Fibroblast of skin of scalp (primary cell): ENCODE measurements around the gene NXT1. TPM values are rescaled to one million over a fixed set of nuclear protein-coding genes. Genes with fewer than 3 reads are reported as not detected.
A peak's percentile ranks its signal among the peaks of the same experiment; 100 is the strongest.
"Not testable (repeated sequence)": the region's sequence is repeated elsewhere in the genome, so short reads cannot be mapped to it uniquely, and the experiment has no call there.

ENCODE experiments used
- DNase-seq: peaks from one replicate; pipeline ENCODE4 v3.0.0-alpha.2; 2013
- polyA plus RNA-seq, 2 experiments: library from polyadenylated mRNA; unstranded; fragments of 120-200 nt; gene quantifications; one replicate each; pipeline ENCODE4 v1.2.1, GENCODE V29; 2013; ENCODE audit not compliant: insufficient read length in 2 of 2

The NXT1 gene
- 17.9 TPM for polyA plus RNA-seq (2013, experiment 1 of 2; ENCODE audit: insufficient read length)
- 18.2 TPM for polyA plus RNA-seq (2013, experiment 2 of 2; ENCODE audit: insufficient read length)

GRCh38 chr20:23350196-23350903, at the start of gene NXT1:
Gene NXT1, plus strand, starts transcription at chr20:23350791. Its CDS starts 3,251 bp downstream, at chr20:23354042.
- DNase-seq, result peak; percentile 99

- no peak for DNase-seq
Observed at GRCh38 chr20:23301436-23302050, 49.0 kb upstream of the NXT1 start.

GRCh38 chr20:23302386-23302785, 48.2 kb upstream of the NXT1 start:
- DNase-seq, result no peak

GRCh38 chr20:23302801-23303200, 47.8 kb upstream of the NXT1 start:
- DNase-seq, result no peak

- DNase-seq, result no peak
Observed at GRCh38 chr20:23303325-23304102, 47.1 kb upstream of the NXT1 start.

GRCh38 chr20:23304616-23305015, 46.0 kb upstream of the NXT1 start:
- DNase-seq, result no peak

GRCh38 chr20:23305098-23305497, 45.5 kb upstream of the NXT1 start:
- peak; percentile 69 for DNase-seq

GRCh38 chr20:23307393-23307792, 43.2 kb upstream of the NXT1 start:
- not testable (repeated sequence) for DNase-seq

GRCh38 chr20:23308024-23308423, 42.6 kb upstream of the NXT1 start:
- no peak for DNase-seq

GRCh38 chr20:23308908-23309307, 41.7 kb upstream of the NXT1 start:
- no peak for DNase-seq

- DNase-seq, result no peak
Observed at GRCh38 chr20:23309781-23310180, 40.8 kb upstream of the NXT1 start.

GRCh38 chr20:23311947-23312506, 38.6 kb upstream of the NXT1 start:
- DNase-seq, result no peak

- DNase-seq, result no peak
Observed at GRCh38 chr20:23313271-23313670, 37.3 kb upstream of the NXT1 start.

- DNase-seq, result no peak
Observed at GRCh38 chr20:23314699-23315098, 35.9 kb upstream of the NXT1 start.

- DNase-seq, result no peak
Observed at GRCh38 chr20:23315099-23315498, 35.5 kb upstream of the NXT1 start.

- no peak for DNase-seq
Observed at GRCh38 chr20:23316626-23317025, 34.0 kb upstream of the NXT1 start.

GRCh38 chr20:23317081-23317480, 33.5 kb upstream of the NXT1 start:
- DNase-seq, result no peak

GRCh38 chr20:23318347-23318746, 32.2 kb upstream of the NXT1 start:
- no peak for DNase-seq

GRCh38 chr20:23320317-23320716, 30.3 kb upstream of the NXT1 start:
- DNase-seq, result peak; percentile 12

- no peak for DNase-seq
Observed at GRCh38 chr20:23325107-23325506, 25.5 kb upstream of the NXT1 start.

GRCh38 chr20:23326774-23327173, 23.8 kb upstream of the NXT1 start:
- no peak for DNase-seq

- no peak for DNase-seq
Observed at GRCh38 chr20:23327617-23328333, 22.8 kb upstream of the NXT1 start.
